Vagina (tissue), 2 donors: ENCODE results near the gene WARS2. TPM values are rescaled to one million over a fixed set of nuclear protein-coding genes. Genes with fewer than 3 reads are reported as not detected.

Source experiments
- DNase-seq, 2 donors: peaks; one replicate each; pipeline ENCODE4 v3.0.0-alpha.2; 2017; ENCODE audit errors: extremely low spot score in 2 of 2
- H3K27ac ChIP-seq: fragments of 200-600 bp; sonication (generic); one replicate; pipeline ENCODE4 v1.5.1; 2019
- H3K27me3 ChIP-seq: fragments of 200-600 bp; sonication (generic); one replicate; pipeline ENCODE4 v1.5.1; 2019
- H3K36me3 ChIP-seq, 2 donors: fragments of 200-600 bp; sonication (generic); one replicate each; pipeline ENCODE4 v1.5.1; 2017 to 2019
- H3K4me1 ChIP-seq: fragments of 200-600 bp; sonication (generic); one replicate; pipeline ENCODE4 v1.5.1; 2019
- H3K4me3 ChIP-seq, 2 donors: fragments of 200-600 bp; sonication (generic); 1 replicate in 1 of 2; 2 replicates in 1 of 2; pipeline ENCODE4 v1.5.1; 2016 to 2019
- H3K9me3 ChIP-seq: fragments of 200-600 bp; sonication (generic); one replicate; pipeline ENCODE4 v1.5.1; 2019
- CTCF ChIP-seq, 3 experiments: fragments of 450-650 bp in 2 of 3; fragments of 200-600 bp in 1 of 3; sonication (generic) in 1 of 3; IDR thresholded peaks; one replicate each; pipeline ENCODE4 v1.5.1; 2017 to 2019; ENCODE audit warnings: antibody characterized with exemption in 3 of 3, mild to moderate bottlenecking in 2 of 3, moderate library complexity in 2 of 3
- POLR2A ChIP-seq, 2 donors: fragments of 450-650 bp; IDR thresholded peaks; one replicate each; pipeline ENCODE4 v1.6.1; 2017; ENCODE audit warnings: antibody characterized with exemption in 2 of 2, mild to moderate bottlenecking in 2 of 2, moderate library complexity in 2 of 2
- POLR2AphosphoS5 ChIP-seq, 2 donors: sonication (generic); formaldehyde crosslinking; IDR thresholded peaks; one replicate each; pipeline ENCODE4 v1.9.0; 2017; ENCODE audit warnings: antibody characterized with exemption in 2 of 2, mild to moderate bottlenecking in 2 of 2, low read depth in 1 of 2; ENCODE audit not compliant: insufficient read depth in 1 of 2
- intact Hi-C: fragments of 100-400 bp; cut with DNase I; formaldehyde crosslinking; loops from one replicate; pipeline ENCODE4 v1.15.1; 2023
- total RNA-seq: library from RNA; depleted of rRNA; stranded (reverse); fragments of >200 nt; gene quantifications from one replicate; pipeline ENCODE4 v1.2.3, GENCODE V29; 2016

The WARS2 gene
- total RNA-seq, 1 donor from 2014 or later, result 8.3 TPM

- H3K36me3 ChIP-seq, result peaks cover 0 to 5% of the 10 kb centered on the region in 2 donors
- H3K27ac ChIP-seq, result peak overlapping the region; percentile 56
- no peaks in the 10 kb centered on the region for H3K9me3 ChIP-seq
- intact Hi-C loops, result no loop called here
- TF ChIP-seq POLR2A (IDR thresholded peaks at IDR 0.05) (no peak), POLR2AphosphoS5 (IDR thresholded peaks at IDR 0.05; ENCODE audit: insufficient read depth in 1 of 2, low read depth in 1 of 2) (no peak), CTCF (IDR thresholded peaks at IDR 0.05) (no peak)
- H3K27me3 ChIP-seq, result no peaks in the 10 kb centered on the region
- no peak overlapping the region for H3K4me3 ChIP-seq
- no peak for DNase-seq
- H3K4me1 ChIP-seq, result peaks cover 6% of the 10 kb centered on the region
Observed at GRCh38 chr1:119046785-119047438, 93.5 kb downstream of the WARS2 start.

GRCh38 chr1:119046429-119046784, 94.0 kb downstream of the WARS2 start:
- intact Hi-C loops, result no loop called here
- H3K4me3 ChIP-seq, result no peak overlapping the region

GRCh38 chr1:119045096-119045746, 95.2 kb downstream of the WARS2 start:
- Histone ChIP-seq H3K36me3 (peaks cover 0 to 5% of the 10 kb centered on the region in 2 donors), H3K27me3 (no peaks in the 10 kb centered on the region), H3K4me3 (no peak overlapping the region), H3K4me1 (peaks cover 6% of the 10 kb centered on the region), H3K27ac (no peak overlapping the region), H3K9me3 (no peaks in the 10 kb centered on the region)
- no peak for DNase-seq
- intact Hi-C loops, result no loop called here
- no peak for TF ChIP-seq CTCF (IDR thresholded peaks at IDR 0.05)
- TF ChIP-seq POLR2A (IDR thresholded peaks at IDR 0.05), result no peak
- no peak for TF ChIP-seq POLR2AphosphoS5 (IDR thresholded peaks at IDR 0.05; ENCODE audit: insufficient read depth in 1 of 2, low read depth in 1 of 2)

More at GRCh38 chr1:119046429-119046784, 94.0 kb downstream of the WARS2 start:
- peaks cover 0 to 5% of the 10 kb centered on the region in 2 donors for H3K36me3 ChIP-seq
- H3K4me1 ChIP-seq, result peaks cover 6% of the 10 kb centered on the region
- H3K9me3 ChIP-seq, result no peaks in the 10 kb centered on the region
- DNase-seq, result no peak
- no peaks in the 10 kb centered on the region for H3K27me3 ChIP-seq
- TF ChIP-seq POLR2AphosphoS5 (IDR thresholded peaks at IDR 0.05; ENCODE audit: insufficient read depth in 1 of 2, low read depth in 1 of 2) (no peak), POLR2A (IDR thresholded peaks at IDR 0.05) (no peak), CTCF (IDR thresholded peaks at IDR 0.05) (no peak)
- H3K27ac ChIP-seq, result peak overlapping the region; percentile 56

GRCh38 chr1:119040906-119041305, 99.5 kb downstream of the WARS2 start:
- DNase-seq, result no peak
- Histone ChIP-seq H3K4me1 (no peaks in the 10 kb centered on the region), H3K36me3 (peaks cover 0 to 5% of the 10 kb centered on the region in 2 donors), H3K4me3 (no peak overlapping the region), H3K27ac (no peak overlapping the region), H3K9me3 (no peaks in the 10 kb centered on the region), H3K27me3 (no peaks in the 10 kb centered on the region)
- no peak for TF ChIP-seq POLR2AphosphoS5 (IDR thresholded peaks at IDR 0.05; ENCODE audit: insufficient read depth in 1 of 2, low read depth in 1 of 2)
- TF ChIP-seq POLR2A (IDR thresholded peaks at IDR 0.05), result no peak
- no peak for TF ChIP-seq CTCF (IDR thresholded peaks at IDR 0.05)
- intact Hi-C loops, result no loop called here

GRCh38 chr1:119040489-119040888, 100.0 kb downstream of the WARS2 start:
- Histone ChIP-seq H3K4me1 (no peaks in the 10 kb centered on the region), H3K9me3 (no peaks in the 10 kb centered on the region), H3K27ac (no peak overlapping the region), H3K27me3 (no peaks in the 10 kb centered on the region), H3K4me3 (no peak overlapping the region), H3K36me3 (peaks cover 0 to 5% of the 10 kb centered on the region in 2 donors)
- intact Hi-C loops, result no loop called here
- TF ChIP-seq CTCF (IDR thresholded peaks at IDR 0.05) (no peak), POLR2AphosphoS5 (IDR thresholded peaks at IDR 0.05; ENCODE audit: insufficient read depth in 1 of 2, low read depth in 1 of 2) (no peak), POLR2A (IDR thresholded peaks at IDR 0.05) (no peak)
- DNase-seq, result no peak
